Measurements from ENCODE around the gene STYXL2.

Gene STYXL2

GRCh38 chr1:167111868-167112709 is 18.2 kb downstream of the STYXL2 start:
- DNase-seq: no peak

GRCh38 chr1:167114725-167115124 is 20.9 kb downstream of the STYXL2 start:
- no peak for DNase-seq

- no peak for DNase-seq
These were observed 21.8 kb downstream of the STYXL2 start for GRCh38 chr1:167115655-167116054.

GRCh38 chr1:167116174-167116573 is 22.3 kb downstream of the STYXL2 start:
- DNase-seq: no peak

- DNase-seq: no peak
These were observed 23.4 kb downstream of the STYXL2 start for GRCh38 chr1:167117225-167117624.

GRCh38 chr1:167118188-167118587 is 24.3 kb downstream of the STYXL2 start:
- no peak for DNase-seq

- DNase-seq: no peak
These were observed 25.8 kb downstream of the STYXL2 start for GRCh38 chr1:167119696-167120095.

- no peak for DNase-seq
These were observed 27.0 kb downstream of the STYXL2 start for GRCh38 chr1:167120899-167121298.

- no peak for DNase-seq
These were observed 27.7 kb downstream of the STYXL2 start for GRCh38 chr1:167121375-167122120.

- no peak for DNase-seq
These were observed 28.2 kb downstream of the STYXL2 start for GRCh38 chr1:167122121-167122480.

GRCh38 chr1:167122568-167122967 is 28.7 kb downstream of the STYXL2 start:
- DNase-seq: no peak

GRCh38 chr1:167126317-167126716 is 32.4 kb downstream of the STYXL2 start:
- no peak for DNase-seq

GRCh38 chr1:167126811-167127210 is 32.9 kb downstream of the STYXL2 start:
- DNase-seq: no peak

GRCh38 chr1:167127236-167127635 is 33.4 kb downstream of the STYXL2 start:
- no peak for DNase-seq

GRCh38 chr1:167127661-167128060 is 33.8 kb downstream of the STYXL2 start:
- no peak for DNase-seq

- no peak for DNase-seq
These were observed 34.7 kb downstream of the STYXL2 start for GRCh38 chr1:167128261-167129227.

- DNase-seq: no peak
These were observed 37.1 kb downstream of the STYXL2 start for GRCh38 chr1:167130829-167131510.

GRCh38 chr1:167132301-167133010 is 38.6 kb downstream of the STYXL2 start:
- no peak for DNase-seq

GRCh38 chr1:167135281-167135840 is 41.5 kb downstream of the STYXL2 start:
- DNase-seq: no peak

- no peak for DNase-seq
These were observed 42.3 kb downstream of the STYXL2 start for GRCh38 chr1:167136191-167136614.

- no peak for DNase-seq
These were observed 42.9 kb downstream of the STYXL2 start for GRCh38 chr1:167136806-167137205.
